ENCODE results near the gene PKD1.
A peak's percentile ranks its signal among the peaks of the same experiment; 100 is the strongest.
"Not testable (repeated sequence)": the region's sequence is repeated elsewhere in the genome, so short reads cannot be mapped to it uniquely, and the experiment has no call there.

PKD1 gene

GRCh38 chr16:2135770-2136490 lies at the start of gene PKD1:
Gene PKD1, minus strand, starts transcription at chr16:2135898. Its CDS starts 209 bp downstream, at chr16:2135689.
- Histone ChIP-seq H3K4me3 (ENCODE audit: insufficient read length, low read depth) (peak within 1 kb of the TSS; percentile 26), H3K9ac (ENCODE audit: insufficient read length, low read depth) (peak within 1 kb of the TSS; percentile 64)
- not testable (repeated sequence) for H3K9me3 ChIP-seq (ENCODE audit: insufficient read depth, low read length); DNase-seq (ENCODE audit: low read depth, low spot score); H3K27me3 ChIP-seq (ENCODE audit: insufficient read depth, insufficient read length); H3K4me1 ChIP-seq (ENCODE audit: insufficient read depth, insufficient read length); H3K36me3 ChIP-seq (ENCODE audit: insufficient read depth, insufficient read length, low read length)

- TF ChIP-seq YY1 (IDR thresholded peaks at IDR 0.05; ENCODE audit: insufficient read depth, insufficient read length) (no peak), SUZ12 (IDR thresholded peaks at IDR 0.05; ENCODE audit: extremely low read depth, insufficient read depth, insufficient read length) (no peak), ZNF274 (IDR thresholded peaks at IDR 0.05; ENCODE audit: low read depth, low read length) (no peak)
- no peak overlapping the region for H3K9ac ChIP-seq (ENCODE audit: insufficient read length, low read depth)
- peaks cover 18% of the 10 kb centered on the region for H3K4me1 ChIP-seq (ENCODE audit: insufficient read depth, insufficient read length)
- no peak for DNase-seq (ENCODE audit: low read depth, low spot score)
- no peaks in the 10 kb centered on the region for H3K27me3 ChIP-seq (ENCODE audit: insufficient read depth, insufficient read length)
- H3K36me3 ChIP-seq (ENCODE audit: insufficient read depth, insufficient read length, low read length), result peaks cover 14% of the 10 kb centered on the region
- no peak overlapping the region for H3K4me3 ChIP-seq (ENCODE audit: insufficient read length, low read depth)
- no peaks in the 10 kb centered on the region for H3K9me3 ChIP-seq (ENCODE audit: insufficient read depth, low read length)
These were observed 49.3 kb upstream of the PKD1 start for GRCh38 chr16:2184962-2185361.

DNA sequence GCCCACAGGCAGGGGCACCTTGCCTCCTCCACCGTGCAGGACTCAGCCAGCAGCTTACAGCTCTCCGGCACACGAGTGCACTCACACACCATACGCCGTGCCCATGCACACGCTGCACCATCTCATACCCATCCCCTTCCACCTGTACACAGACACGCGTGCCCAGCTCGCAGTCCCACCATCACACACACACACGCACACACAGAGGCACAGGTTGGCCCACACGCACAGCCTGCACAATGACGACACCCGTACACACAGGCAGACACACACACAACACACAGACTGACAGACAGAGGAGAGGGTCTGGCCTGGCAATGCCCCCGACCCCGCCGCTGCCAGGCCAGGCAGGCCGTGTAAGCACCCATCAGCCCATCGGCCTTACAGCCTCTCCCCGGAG lies 48.6 kb upstream of the PKD1 start:
- Histone ChIP-seq H3K9me3 (ENCODE audit: insufficient read depth, low read length) (no peaks in the 10 kb centered on the region), H3K4me3 (ENCODE audit: insufficient read length, low read depth) (no peak overlapping the region), H3K9ac (ENCODE audit: insufficient read length, low read depth) (no peak overlapping the region), H3K4me1 (ENCODE audit: insufficient read depth, insufficient read length) (peaks cover 19% of the 10 kb centered on the region), H3K27me3 (ENCODE audit: insufficient read depth, insufficient read length) (no peaks in the 10 kb centered on the region), H3K36me3 (ENCODE audit: insufficient read depth, insufficient read length, low read length) (peaks cover 14% of the 10 kb centered on the region)
- no peak for DNase-seq (ENCODE audit: low read depth, low spot score)
- TF ChIP-seq ZNF274 (IDR thresholded peaks at IDR 0.05; ENCODE audit: low read depth, low read length) (no peak), YY1 (IDR thresholded peaks at IDR 0.05; ENCODE audit: insufficient read depth, insufficient read length) (no peak), SUZ12 (IDR thresholded peaks at IDR 0.05; ENCODE audit: extremely low read depth, insufficient read depth, insufficient read length) (no peak)

DNA sequence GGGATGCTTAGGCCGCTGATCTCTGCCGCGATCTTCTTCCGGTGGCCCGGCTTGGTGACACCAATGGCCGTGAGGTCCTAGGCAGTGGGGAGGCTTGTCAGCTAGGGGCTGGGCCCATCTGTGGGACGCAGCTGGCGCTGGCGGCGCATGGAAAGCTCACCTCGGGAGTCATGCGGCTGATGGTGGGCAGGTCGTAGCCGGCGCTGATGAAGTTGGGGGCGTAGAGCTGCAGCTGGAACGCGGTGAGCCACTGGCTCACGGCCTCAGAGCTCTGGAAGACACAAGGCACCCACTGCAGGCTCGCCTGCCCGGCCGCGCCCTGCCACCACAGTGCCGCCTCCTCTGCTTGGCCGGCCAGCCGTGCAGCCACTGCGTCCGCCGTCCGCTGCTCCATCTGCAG lies 48.0 kb upstream of the PKD1 start:
- TF ChIP-seq SUZ12 (IDR thresholded peaks at IDR 0.05; ENCODE audit: extremely low read depth, insufficient read depth, insufficient read length) (no peak), ZNF274 (IDR thresholded peaks at IDR 0.05; ENCODE audit: low read depth, low read length) (no peak), YY1 (IDR thresholded peaks at IDR 0.05; ENCODE audit: insufficient read depth, insufficient read length) (no peak)
- H3K9ac ChIP-seq (ENCODE audit: insufficient read length, low read depth), result no peak overlapping the region
- peaks cover 19% of the 10 kb centered on the region for H3K4me1 ChIP-seq (ENCODE audit: insufficient read depth, insufficient read length)

DNA sequence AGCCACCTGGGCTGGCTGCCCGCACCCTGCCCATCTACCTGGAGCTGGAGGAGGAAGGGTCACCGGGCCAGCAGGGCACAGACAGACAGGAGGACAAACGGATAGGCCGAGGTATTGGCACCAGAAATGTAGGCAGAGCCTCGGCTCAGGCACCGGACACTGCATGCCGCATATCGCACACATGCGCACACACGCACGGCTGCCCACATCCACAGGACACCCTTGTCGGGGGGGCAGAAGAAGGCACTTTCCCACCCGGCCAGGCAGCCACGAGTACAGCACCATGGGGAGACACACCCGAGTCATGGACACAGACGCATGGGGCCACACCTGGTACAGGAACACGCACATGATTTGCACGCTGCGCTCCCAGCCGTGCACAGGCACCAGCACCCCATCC lies 46.3 kb upstream of the PKD1 start:
- peak overlapping the region; percentile 32 for H3K9ac ChIP-seq (ENCODE audit: insufficient read length, low read depth)
- peaks cover 19% of the 10 kb centered on the region for H3K4me1 ChIP-seq (ENCODE audit: insufficient read depth, insufficient read length)
- H3K9me3 ChIP-seq (ENCODE audit: insufficient read depth, low read length), result no peaks in the 10 kb centered on the region
- no peaks in the 10 kb centered on the region for H3K27me3 ChIP-seq (ENCODE audit: insufficient read depth, insufficient read length)
- no peak for TF ChIP-seq SUZ12 (IDR thresholded peaks at IDR 0.05; ENCODE audit: extremely low read depth, insufficient read depth, insufficient read length)
- no peak for TF ChIP-seq YY1 (IDR thresholded peaks at IDR 0.05; ENCODE audit: insufficient read depth, insufficient read length)
- TF ChIP-seq ZNF274 (IDR thresholded peaks at IDR 0.05; ENCODE audit: low read depth, low read length), result no peak
- DNase-seq (ENCODE audit: low read depth, low spot score), result no peak
- H3K36me3 ChIP-seq (ENCODE audit: insufficient read depth, insufficient read length, low read length), result peaks cover 29% of the 10 kb centered on the region
- H3K4me3 ChIP-seq (ENCODE audit: insufficient read length, low read depth), result no peak overlapping the region

More for the DNA sequence above, 48.0 kb upstream of the PKD1 start:
- no peak overlapping the region for H3K4me3 ChIP-seq (ENCODE audit: insufficient read length, low read depth)
- peaks cover 14% of the 10 kb centered on the region for H3K36me3 ChIP-seq (ENCODE audit: insufficient read depth, insufficient read length, low read length)
- H3K27me3 ChIP-seq (ENCODE audit: insufficient read depth, insufficient read length), result no peaks in the 10 kb centered on the region
- H3K9me3 ChIP-seq (ENCODE audit: insufficient read depth, low read length), result no peaks in the 10 kb centered on the region
- no peak for DNase-seq (ENCODE audit: low read depth, low spot score)

DNA sequence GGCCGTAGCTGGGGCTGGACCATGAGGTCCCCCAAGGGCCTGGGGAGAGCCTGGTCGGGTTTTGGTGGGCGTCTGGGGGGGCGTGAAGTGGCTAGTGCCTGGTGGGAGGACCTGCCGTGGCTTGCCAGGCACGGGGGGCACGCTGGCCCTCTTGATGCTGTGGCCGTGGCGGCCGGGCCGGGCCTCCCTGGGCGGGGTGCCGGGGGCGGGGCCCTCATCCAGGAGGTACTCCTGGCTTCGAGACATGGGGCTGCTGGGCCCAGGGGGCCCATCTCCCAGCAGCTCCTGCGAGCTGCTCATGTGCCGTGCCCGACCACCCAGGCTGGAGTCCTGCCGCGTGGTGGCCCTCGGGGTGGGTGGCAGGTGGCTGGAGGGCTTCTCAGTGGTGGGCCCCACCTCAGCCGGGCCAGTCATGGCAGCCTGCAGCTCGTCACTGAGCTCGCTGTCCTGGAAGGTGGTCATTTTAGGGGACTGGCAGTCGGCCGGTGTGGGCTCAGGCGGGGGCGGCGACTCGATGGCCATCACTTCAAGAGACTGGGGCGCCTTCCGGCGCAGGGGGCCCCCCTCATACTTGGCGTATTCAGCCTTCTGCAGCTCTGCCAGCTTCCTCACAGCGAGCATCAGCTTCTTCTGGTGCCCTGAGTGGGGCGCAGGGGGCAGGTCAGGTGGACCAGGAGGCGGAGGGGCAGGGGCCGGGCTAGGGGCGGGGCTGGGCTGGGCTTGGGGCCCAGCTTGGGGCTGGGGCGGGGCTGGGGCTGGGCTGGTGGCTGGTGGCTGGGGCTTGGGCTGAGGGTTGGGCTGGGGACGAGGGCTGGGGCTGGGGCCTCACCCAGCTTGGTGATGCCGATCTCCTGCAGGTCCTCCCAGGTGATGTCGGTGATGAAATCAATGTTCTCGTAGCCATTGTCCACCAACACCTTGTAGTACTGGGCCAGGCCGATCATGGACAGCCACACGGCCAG lies 45.5 kb upstream of the PKD1 start:
- Histone ChIP-seq H3K27me3 (ENCODE audit: insufficient read depth, insufficient read length) (no peaks in the 10 kb centered on the region), H3K4me1 (ENCODE audit: insufficient read depth, insufficient read length) (peaks cover 18% of the 10 kb centered on the region), H3K36me3 (ENCODE audit: insufficient read depth, insufficient read length, low read length) (peaks cover 35% of the 10 kb centered on the region), H3K9me3 (ENCODE audit: insufficient read depth, low read length) (no peaks in the 10 kb centered on the region), H3K9ac (ENCODE audit: insufficient read length, low read depth) (peak overlapping the region; percentile 32), H3K4me3 (ENCODE audit: insufficient read length, low read depth) (no peak overlapping the region)
- no peak for DNase-seq (ENCODE audit: low read depth, low spot score)
- no peak for TF ChIP-seq YY1 (IDR thresholded peaks at IDR 0.05; ENCODE audit: insufficient read depth, insufficient read length)
- no peak for TF ChIP-seq SUZ12 (IDR thresholded peaks at IDR 0.05; ENCODE audit: extremely low read depth, insufficient read depth, insufficient read length)
- no peak for TF ChIP-seq ZNF274 (IDR thresholded peaks at IDR 0.05; ENCODE audit: low read depth, low read length)

- Histone ChIP-seq H3K4me1 (ENCODE audit: insufficient read depth, insufficient read length) (peaks cover 17% of the 10 kb centered on the region), H3K9ac (ENCODE audit: insufficient read length, low read depth) (no peak overlapping the region), H3K9me3 (ENCODE audit: insufficient read depth, low read length) (no peaks in the 10 kb centered on the region), H3K27me3 (ENCODE audit: insufficient read depth, insufficient read length) (no peaks in the 10 kb centered on the region), H3K36me3 (ENCODE audit: insufficient read depth, insufficient read length, low read length) (peaks cover 43% of the 10 kb centered on the region), H3K4me3 (ENCODE audit: insufficient read length, low read depth) (no peak overlapping the region)
- no peak for TF ChIP-seq YY1 (IDR thresholded peaks at IDR 0.05; ENCODE audit: insufficient read depth, insufficient read length)
- DNase-seq (ENCODE audit: low read depth, low spot score), result no peak
These were observed 44.8 kb upstream of the PKD1 start for GRCh38 chr16:2180461-2180860.
